Measurements from ENCODE around the gene LGR6. TPM values are rescaled to one million over a fixed set of nuclear protein-coding genes. Genes with fewer than 3 reads are reported as not detected.
A peak's percentile ranks its signal among the peaks of the same experiment; 100 is the strongest.

LGR6 gene
- total and polyA plus RNA-seq, 8 donors = 0.75 to 1.8 (median 1.5) TPM

- intact Hi-C loops (cut with DNase I) = no loop called here
- no peak overlapping the region for H3K4me3 ChIP-seq
- H3K9me3 ChIP-seq = no peaks in the 10 kb centered on the region
- peaks cover 0 to 27% of the 10 kb centered on the region in 2 donors for H3K27me3 ChIP-seq
- peaks cover 0 to 4% of the 10 kb centered on the region in 2 donors for H3K4me1 ChIP-seq
- TF ChIP-seq, protein P1, sequence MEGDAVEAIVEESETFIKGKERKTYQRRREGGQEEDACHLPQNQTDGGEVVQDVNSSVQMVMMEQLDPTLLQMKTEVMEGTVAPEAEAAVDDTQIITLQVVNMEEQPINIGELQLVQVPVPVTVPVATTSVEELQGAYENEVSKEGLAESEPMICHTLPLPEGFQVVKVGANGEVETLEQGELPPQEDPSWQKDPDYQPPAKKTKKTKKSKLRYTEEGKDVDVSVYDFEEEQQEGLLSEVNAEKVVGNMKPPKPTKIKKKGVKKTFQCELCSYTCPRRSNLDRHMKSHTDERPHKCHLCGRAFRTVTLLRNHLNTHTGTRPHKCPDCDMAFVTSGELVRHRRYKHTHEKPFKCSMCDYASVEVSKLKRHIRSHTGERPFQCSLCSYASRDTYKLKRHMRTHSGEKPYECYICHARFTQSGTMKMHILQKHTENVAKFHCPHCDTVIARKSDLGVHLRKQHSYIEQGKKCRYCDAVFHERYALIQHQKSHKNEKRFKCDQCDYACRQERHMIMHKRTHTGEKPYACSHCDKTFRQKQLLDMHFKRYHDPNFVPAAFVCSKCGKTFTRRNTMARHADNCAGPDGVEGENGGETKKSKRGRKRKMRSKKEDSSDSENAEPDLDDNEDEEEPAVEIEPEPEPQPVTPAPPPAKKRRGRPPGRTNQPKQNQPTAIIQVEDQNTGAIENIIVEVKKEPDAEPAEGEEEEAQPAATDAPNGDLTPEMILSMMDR (IDR thresholded peaks at IDR 0.05) = no peak
- no peak overlapping the region for H3K27ac ChIP-seq
- H3K36me3 ChIP-seq = no peaks in the 10 kb centered on the region
- DNase-seq (peak in 1 of 4 donors; percentile 48), ATAC-seq (peak; percentile 49)
These were observed 13.7 kb downstream of the LGR6 start for GRCh38 chr1:202207292-202207691.

DNA sequence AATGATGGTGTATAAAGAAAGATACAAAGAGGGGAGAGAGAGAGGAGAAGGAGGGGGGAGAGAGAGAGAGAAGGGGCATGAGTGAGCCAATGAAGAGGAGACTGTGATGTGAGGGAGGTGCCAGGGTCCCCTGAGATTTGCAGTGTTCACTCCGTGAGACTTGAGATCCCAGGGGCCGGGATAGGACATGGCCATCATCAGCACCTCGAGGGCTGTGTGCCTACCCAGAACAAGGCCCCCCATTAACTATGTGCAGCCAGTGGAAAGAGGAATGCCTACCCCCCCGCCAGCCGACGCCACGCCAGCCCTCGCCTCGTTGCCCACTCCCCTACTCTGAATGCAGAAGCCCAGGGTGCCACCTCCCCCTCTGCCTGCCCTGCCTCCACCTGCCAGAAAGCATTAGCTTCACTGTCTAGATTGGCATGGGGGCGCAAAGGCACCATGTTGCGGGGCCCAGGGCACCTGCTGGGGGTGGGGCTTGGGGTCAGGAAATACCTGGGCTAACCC is 14.8 kb downstream of the LGR6 start:
- H3K36me3 ChIP-seq = no peaks in the 10 kb centered on the region
- H3K9me3 ChIP-seq = no peaks in the 10 kb centered on the region
- ATAC-seq (no peak), DNase-seq (no peak)
- H3K4me3 ChIP-seq = no peak overlapping the region
- H3K4me1 ChIP-seq = peaks cover 0 to 4% of the 10 kb centered on the region in 2 donors
- H3K27me3 ChIP-seq = peaks cover 3 to 37% of the 10 kb centered on the region in 2 donors
- no peak overlapping the region for H3K27ac ChIP-seq
- TF ChIP-seq, protein P1 (IDR thresholded peaks at IDR 0.05) = no peak
- intact Hi-C loops (cut with DNase I) = no loop called here

- peak in 1 of 4 donors; percentile 64 for DNase-seq
- no peak overlapping the region for H3K4me3 ChIP-seq
- peaks cover 17 to 56% of the 10 kb centered on the region in 2 donors for H3K27me3 ChIP-seq
- intact Hi-C loops (cut with DNase I) = no loop called here
- no peak overlapping the region for H3K27ac ChIP-seq
- H3K4me1 ChIP-seq = peaks cover 4 to 11% of the 10 kb centered on the region in 2 donors
- no peaks in the 10 kb centered on the region for H3K36me3 ChIP-seq
- TF ChIP-seq, protein P1 (IDR thresholded peaks at IDR 0.05) = no peak
- ATAC-seq = peak; percentile 22
- no peaks in the 10 kb centered on the region for H3K9me3 ChIP-seq
These were observed 16.8 kb downstream of the LGR6 start for GRCh38 chr1:202210385-202210784.

DNA sequence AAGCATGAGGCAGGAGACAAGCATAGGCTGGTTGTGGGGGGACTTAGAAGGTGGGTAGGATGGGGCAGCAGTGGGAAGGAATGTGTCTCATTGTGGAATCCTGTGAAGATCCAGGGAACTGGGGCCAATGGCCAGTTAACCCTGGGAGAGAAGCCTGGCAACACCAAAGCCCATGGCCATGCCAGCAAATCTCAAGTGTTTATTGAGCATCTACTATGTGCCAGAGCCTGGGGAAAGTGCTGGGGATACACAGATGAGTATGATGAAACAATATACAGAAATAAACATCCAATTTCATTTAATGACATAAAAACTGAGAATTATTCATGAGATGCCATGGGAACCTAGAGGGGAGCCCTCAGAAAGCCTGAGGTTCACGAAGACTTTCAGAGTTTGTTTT is 17.4 kb downstream of the LGR6 start:
- DNase-seq (no peak), ATAC-seq (no peak)
- Histone ChIP-seq H3K9me3 (no peaks in the 10 kb centered on the region), H3K27ac (no peak overlapping the region), H3K36me3 (no peaks in the 10 kb centered on the region), H3K4me1 (peaks cover 4 to 11% of the 10 kb centered on the region in 2 donors), H3K4me3 (no peak overlapping the region), H3K27me3 (peaks cover 17 to 62% of the 10 kb centered on the region in 2 donors)
- intact Hi-C loops (cut with DNase I) = no loop called here
- TF ChIP-seq, protein P1 (IDR thresholded peaks at IDR 0.05) = no peak

DNA sequence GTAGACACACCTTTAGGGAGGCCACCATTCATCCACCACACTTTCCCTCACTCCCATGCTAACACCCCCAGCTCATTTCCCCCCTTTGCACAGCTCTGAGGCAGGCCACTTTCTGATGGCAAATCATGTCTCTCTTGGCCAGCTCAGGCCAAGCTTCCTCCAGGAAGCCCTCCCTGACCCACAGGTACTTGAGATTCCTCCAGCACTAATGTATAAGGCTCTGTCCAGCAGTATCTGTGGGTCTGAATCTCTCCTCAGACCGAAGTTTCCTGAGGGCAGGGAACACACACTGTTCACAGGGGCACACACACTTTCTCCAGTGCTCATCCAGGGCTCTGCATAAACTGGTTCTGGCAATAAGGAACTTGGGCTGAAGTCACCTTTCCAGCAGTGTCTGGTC is 19.2 kb downstream of the LGR6 start:
- intact Hi-C loops (cut with DNase I) = no loop called here
- TF ChIP-seq, protein P1 (IDR thresholded peaks at IDR 0.05) = no peak
- H3K27me3 ChIP-seq = peaks cover 17 to 55% of the 10 kb centered on the region in 2 donors
- no peak overlapping the region for H3K4me3 ChIP-seq
- peaks cover 0 to 11% of the 10 kb centered on the region in 2 donors for H3K4me1 ChIP-seq
- no peaks in the 10 kb centered on the region for H3K36me3 ChIP-seq
- DNase-seq (no peak), ATAC-seq (no peak)
- no peak overlapping the region for H3K27ac ChIP-seq
- H3K9me3 ChIP-seq = no peaks in the 10 kb centered on the region
